CD4-positive, alpha-beta memory T cell (primary cell): ENCODE measurements around the gene ELL2. TPM values are rescaled to one million over a fixed set of nuclear protein-coding genes. Genes with fewer than 3 reads are reported as not detected.
"Not testable (repeated sequence)": the region's sequence is repeated elsewhere in the genome, so short reads cannot be mapped to it uniquely, and the experiment has no call there.

Experiments
- CTCF ChIA-PET: fragments of 350-600 bp; sonication (Branson Sonifier 250); formaldehyde crosslinking; loops from one replicate; lab custom pipeline; 2021; ENCODE audit warnings: inconsistent platforms; ENCODE audit not compliant: partially characterized antibody; lab: Charles Lee
- POLR2A ChIA-PET: fragments of 350-600 bp; sonication (Branson Sonifier 250); formaldehyde crosslinking; loops from one replicate; lab custom pipeline; 2021; ENCODE audit not compliant: partially characterized antibody; lab: Charles Lee
- DNase-seq, 5 donors: peaks; one replicate each; pipeline versions ENCODE4 v3.0.0 to v3.0.0-alpha.2; 2020 to 2022; ENCODE audit warnings: mixed read lengths in 1 of 5
- H3K27ac ChIP-seq: one replicate; pipeline ENCODE4 v1.7.0; 2013; ENCODE audit warnings: low read depth, low read length
- H3K27me3 ChIP-seq: 2 replicates; pipeline ENCODE4 v1.7.0; 2013; ENCODE audit warnings: mild to moderate bottlenecking, low read length, moderate library complexity; ENCODE audit not compliant: insufficient read depth
- H3K36me3 ChIP-seq: 2 replicates; pipeline ENCODE4 v1.7.0; 2013; ENCODE audit warnings: mild to moderate bottlenecking, low read length, moderate library complexity; ENCODE audit not compliant: insufficient read depth
- H3K4me1 ChIP-seq: 2 replicates; pipeline ENCODE4 v1.7.0; 2013; ENCODE audit warnings: mild to moderate bottlenecking, low read length, moderate library complexity; ENCODE audit not compliant: insufficient read depth
- H3K4me3 ChIP-seq, 2 donors: one replicate each; pipeline ENCODE4 v1.7.0; 2013; ENCODE audit warnings: low read length in 2 of 2, mild to moderate bottlenecking in 1 of 2
- H3K9me3 ChIP-seq, 2 donors: one replicate each; pipeline ENCODE4 v1.7.0; 2013; ENCODE audit warnings: low read length in 2 of 2, control low read depth in 1 of 2; ENCODE audit not compliant: control insufficient read depth in 1 of 2
- H3K27ac Mint-ChIP-seq, 7 donors: one replicate each; pipeline ENCODE4 v1.8.0; 2020 to 2021; ENCODE audit warnings: mixed read lengths in 7 of 7, mild to moderate bottlenecking in 6 of 7, inconsistent platforms in 3 of 7, moderate library complexity in 3 of 7
- H3K27me3 Mint-ChIP-seq, 2 donors: one replicate each; pipeline ENCODE4 v1.8.0; 2020 to 2021; ENCODE audit warnings: mixed read lengths in 2 of 2
- H3K36me3 Mint-ChIP-seq, 2 donors: one replicate each; pipeline ENCODE4 v1.8.0; 2020 to 2021; ENCODE audit warnings: mixed read lengths in 2 of 2, inconsistent platforms in 1 of 2, mild to moderate bottlenecking in 1 of 2
- H3K4me1 Mint-ChIP-seq, 4 donors: one replicate each; pipeline ENCODE4 v1.8.0; 2020 to 2021; ENCODE audit warnings: mixed read lengths in 4 of 4, mild to moderate bottlenecking in 1 of 4
- H3K4me3 Mint-ChIP-seq, 8 donors: one replicate each; pipeline ENCODE4 v1.8.0; 2020 to 2021; ENCODE audit warnings: mixed read lengths in 8 of 8, mild to moderate bottlenecking in 7 of 8, moderate library complexity in 6 of 8, inconsistent platforms in 3 of 8
- H3K9me3 Mint-ChIP-seq, 8 donors: one replicate each; pipeline ENCODE4 v1.8.0; 2020 to 2021; ENCODE audit warnings: mixed read lengths in 8 of 8, mild to moderate bottlenecking in 5 of 8, inconsistent platforms in 3 of 8, moderate library complexity in 1 of 8
- intact Hi-C: fragments of 100-400 bp; cut with micrococcal nuclease; formaldehyde crosslinking; loops from one replicate; pipeline ENCODE4 v1.15.1; 2023
- polyA plus RNA-seq, 2 donors: library from polyadenylated mRNA; unstranded; fragments of 300-500 nt; fragmentation: Illumina TruSeq; gene quantifications; one replicate each; pipeline ENCODE4 v1.2.3, GENCODE V29; 2021
- total RNA-seq, 2 experiments: library from RNA; stranded (reverse); gene quantifications; one replicate each; pipeline ENCODE4 v1.2.3, GENCODE V29; 2021

The ELL2 gene
- total and polyA plus RNA-seq, 4 experiments from 2014 or later: 2.8 to 15.6 (median 9.3) TPM

- POLR2A ChIA-PET: no interaction called here
- Mint-ChIP-seq H3K9me3 (peaks cover 0 to 2% (median 0%) of the 10 kb centered on the region in 8 donors), H3K27me3 (no peaks in the 10 kb centered on the region), H3K4me1 (peaks cover 24 to 47% (median 33%) of the 10 kb centered on the region in 4 donors), H3K36me3 (no peaks in the 10 kb centered on the region), H3K27ac (peak overlapping the region in 3 of 7 donors; percentile 11 to 72 (median 72)), H3K4me3 (no peak overlapping the region)
- intact Hi-C loops: no loop called here
- H3K27ac ChIP-seq: no peak overlapping the region
- no peaks in the 10 kb centered on the region for H3K36me3 ChIP-seq
- no peaks in the 10 kb centered on the region for H3K9me3 ChIP-seq
- no peak for DNase-seq
- H3K27me3 ChIP-seq: no peaks in the 10 kb centered on the region
- CTCF ChIA-PET: interaction anchor here (1.1 kb wide), 2 partner anchors 10 to 465 kb away, joined by 3 to 5 read pairs; no protein-coding TSS in a partner anchor
- no peak overlapping the region for H3K4me3 ChIP-seq
- peaks cover 34% of the 10 kb centered on the region for H3K4me1 ChIP-seq
Measured at GRCh38 chr5:95872346-95873268, 89.0 kb downstream of the ELL2 start.

DNA sequence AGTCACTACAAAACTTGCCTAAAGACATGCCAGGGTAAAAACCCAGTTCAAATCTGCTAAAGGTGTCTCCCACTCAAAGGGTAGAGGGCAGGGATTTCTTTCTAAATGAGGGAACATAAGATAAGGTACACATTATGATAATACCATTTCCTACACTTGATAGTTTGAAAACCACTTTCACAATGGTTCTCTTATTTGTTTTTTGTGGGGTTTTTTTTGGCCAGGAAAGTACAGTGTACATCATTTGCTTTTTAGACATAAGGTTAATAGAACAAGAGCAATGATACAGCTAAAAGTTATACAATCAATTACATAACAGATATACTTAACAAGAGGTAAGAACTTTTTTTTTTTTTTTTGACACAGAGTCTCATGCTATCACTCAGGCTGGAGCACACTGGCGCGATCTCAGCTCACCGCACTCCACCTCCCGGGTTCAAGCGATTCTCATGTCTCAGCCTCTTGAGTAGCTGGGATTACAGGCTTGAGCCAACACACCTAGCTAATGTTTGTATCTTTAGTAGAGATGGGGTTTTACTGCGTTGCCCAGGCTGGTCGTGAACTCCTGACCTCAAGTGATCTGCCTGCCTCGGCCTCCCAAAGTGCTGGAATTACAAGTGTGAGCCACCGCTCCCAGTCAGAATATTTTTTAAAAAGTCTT lies 90.4 kb downstream of the ELL2 start:
- ChIA-PET POLR2A (interaction anchor here (3.3 kb wide), 1 partner anchor 91 kb away, joined by 19 read pairs; the partner anchor contains the start of gene ELL2), CTCF (interaction anchor here (1.1 to 2.3 kb wide), 5 partner anchors 9 to 468 kb away, joined by 3 to 11 read pairs (median 8); no protein-coding TSS in a partner anchor)
- intact Hi-C loops: no loop called here
- H3K27me3 Mint-ChIP-seq: no peaks in the 10 kb centered on the region
- peaks cover 24 to 47% (median 33%) of the 10 kb centered on the region in 4 donors for H3K4me1 Mint-ChIP-seq
- no peaks in the 10 kb centered on the region for H3K36me3 ChIP-seq
- no peak for DNase-seq
- peaks cover 0 to 2% (median 0%) of the 10 kb centered on the region in 8 donors for H3K9me3 Mint-ChIP-seq
- peak overlapping the region in 1 of 7 donors; percentile 59 for H3K27ac Mint-ChIP-seq
- no peaks in the 10 kb centered on the region for H3K36me3 Mint-ChIP-seq
- H3K9me3 ChIP-seq: no peaks in the 10 kb centered on the region
- peak overlapping the region in 4 of 8 donors; percentile 10 to 61 (median 21) for H3K4me3 Mint-ChIP-seq
- H3K27me3 ChIP-seq: no peaks in the 10 kb centered on the region
- no peak overlapping the region for H3K4me3 ChIP-seq
- peaks cover 34% of the 10 kb centered on the region for H3K4me1 ChIP-seq
- no peak overlapping the region for H3K27ac ChIP-seq

GRCh38 chr5:95870105-95870672 lies 91.5 kb downstream of the ELL2 start:
- peak overlapping the region in 7 of 8 donors; percentile 13 to 61 (median 53) for H3K4me3 Mint-ChIP-seq
- H3K9me3 ChIP-seq: no peaks in the 10 kb centered on the region
- H3K36me3 ChIP-seq: no peaks in the 10 kb centered on the region
- no peaks in the 10 kb centered on the region for H3K36me3 Mint-ChIP-seq
- H3K27me3 ChIP-seq: no peaks in the 10 kb centered on the region
- intact Hi-C loops: no loop called here
- H3K4me1 ChIP-seq: peaks cover 34% of the 10 kb centered on the region
- no peak overlapping the region for H3K27ac ChIP-seq
- ChIA-PET CTCF (interaction anchor here (1.0 to 2.5 kb wide), 14 partner anchors 8 to 732 kb away, joined by 3 to 19 read pairs (median 6); partner anchors contain the start of gene RFESD), POLR2A (interaction anchor here (0.6 to 3.3 kb wide), 6 partner anchors 11 to 791 kb away, joined by 3 to 19 read pairs (median 3); partner anchors contain the start of genes ELL2 and RFESD)
- peaks cover 0 to 2% (median 0%) of the 10 kb centered on the region in 8 donors for H3K9me3 Mint-ChIP-seq
- peaks cover 24 to 47% (median 33%) of the 10 kb centered on the region in 4 donors for H3K4me1 Mint-ChIP-seq
- no peaks in the 10 kb centered on the region for H3K27me3 Mint-ChIP-seq
- peak overlapping the region; percentile 41 to 81 (median 65) for H3K27ac Mint-ChIP-seq
- H3K4me3 ChIP-seq: no peak overlapping the region
- no peak for DNase-seq

GRCh38 chr5:95869173-95869855 lies 92.3 kb downstream of the ELL2 start:
- not testable (repeated sequence) for H3K9me3 ChIP-seq, H3K27ac ChIP-seq, H3K36me3 ChIP-seq, H3K27me3 Mint-ChIP-seq, H3K4me3 ChIP-seq, H3K9me3 Mint-ChIP-seq, H3K27me3 ChIP-seq, H3K36me3 Mint-ChIP-seq
- peaks cover 34% of the 10 kb centered on the region for H3K4me1 ChIP-seq
- CTCF ChIA-PET: interaction anchor here (0.7 to 2.5 kb wide), 17 partner anchors 8 to 733 kb away, joined by 3 to 19 read pairs (median 6); partner anchors contain the start of gene RFESD
- intact Hi-C loops: loop anchor here (1.0 to 2.0 kb wide), 2 partner anchors 11 to 93 kb away; no protein-coding TSS in a partner anchor
- Mint-ChIP-seq H3K4me1 (peaks cover 24 to 47% (median 33%) of the 10 kb centered on the region in 4 donors), H3K27ac (peak overlapping the region; percentile 12 to 88 (median 82)), H3K4me3 (peak overlapping the region in 7 of 8 donors; percentile 35 to 69 (median 61))
- peak; percentile 63 to 80 (median 76) for DNase-seq
- POLR2A ChIA-PET: interaction anchor here (0.6 to 3.3 kb wide), 7 partner anchors 11 to 792 kb away, joined by 3 to 19 read pairs (median 3); partner anchors contain the start of genes ELL2 and RFESD

DNA sequence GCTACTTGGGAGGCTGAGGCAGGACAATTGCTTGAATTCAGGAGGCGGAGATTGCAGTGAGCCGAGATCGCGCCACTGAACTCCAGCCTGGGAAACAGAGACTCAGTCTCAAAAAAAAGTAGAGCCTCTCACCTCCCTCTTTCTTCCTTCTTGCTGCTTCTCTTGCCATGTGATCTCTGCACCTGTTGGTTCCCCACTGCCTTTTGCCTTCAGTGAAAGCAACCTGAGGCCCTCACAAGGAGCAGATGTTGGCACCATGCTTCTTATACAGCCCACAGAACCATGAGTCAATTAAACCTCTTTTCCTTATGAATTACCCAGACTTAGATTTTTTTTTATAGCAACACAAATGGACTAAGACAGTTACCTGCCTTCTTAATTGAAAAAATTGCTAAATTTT lies 93.5 kb downstream of the ELL2 start:
- Mint-ChIP-seq H3K4me3 (no peak overlapping the region), H3K27me3 (no peaks in the 10 kb centered on the region), H3K27ac (peak overlapping the region in 3 of 7 donors; percentile 31 to 88 (median 36)), H3K9me3 (peaks cover 0 to 2% (median 0%) of the 10 kb centered on the region in 8 donors), H3K4me1 (peaks cover 24 to 48% (median 33%) of the 10 kb centered on the region in 4 donors), H3K36me3 (no peaks in the 10 kb centered on the region)
- H3K9me3 ChIP-seq: no peaks in the 10 kb centered on the region
- peaks cover 34% of the 10 kb centered on the region for H3K4me1 ChIP-seq
- no peak overlapping the region for H3K27ac ChIP-seq
- H3K36me3 ChIP-seq: no peaks in the 10 kb centered on the region
- ChIA-PET POLR2A (interaction anchor here (1.3 to 3.3 kb wide), 2 partner anchors 94 to 477 kb away, joined by 4 to 19 read pairs; partner anchors contain the start of gene ELL2), CTCF (interaction anchor here (1.2 to 2.5 kb wide), 4 partner anchors 9 to 468 kb away, joined by 6 to 19 read pairs (median 9); no protein-coding TSS in a partner anchor)
- DNase-seq: no peak
- intact Hi-C loops: loop anchor here (2.0 kb wide), 1 partner anchor 95 kb away; no protein-coding TSS in a partner anchor
- H3K27me3 ChIP-seq: no peaks in the 10 kb centered on the region
- no peak overlapping the region for H3K4me3 ChIP-seq

- no peak overlapping the region for H3K4me3 Mint-ChIP-seq
- H3K9me3 ChIP-seq: no peaks in the 10 kb centered on the region
- H3K9me3 Mint-ChIP-seq: peaks cover 0 to 2% (median 0%) of the 10 kb centered on the region in 8 donors
- POLR2A ChIA-PET: no interaction called here
- H3K27me3 ChIP-seq: no peaks in the 10 kb centered on the region
- no peak overlapping the region for H3K4me3 ChIP-seq
- intact Hi-C loops: no loop called here
- no peak for DNase-seq
- CTCF ChIA-PET: no interaction called here
- H3K27ac Mint-ChIP-seq: peak overlapping the region in 1 of 7 donors; percentile 8
- no peaks in the 10 kb centered on the region for H3K36me3 Mint-ChIP-seq
- peaks cover 42% of the 10 kb centered on the region for H3K4me1 ChIP-seq
- H3K27me3 Mint-ChIP-seq: peaks cover 0 to 3% of the 10 kb centered on the region in 2 donors
- no peaks in the 10 kb centered on the region for H3K36me3 ChIP-seq
- H3K4me1 Mint-ChIP-seq: peaks cover 34 to 51% (median 41%) of the 10 kb centered on the region in 4 donors
- H3K27ac ChIP-seq: no peak overlapping the region
Measured at GRCh38 chr5:95866435-95867040, 95.1 kb downstream of the ELL2 start.
